WTC11 (cell line): Measurements from ENCODE around the gene PLIN5.

Source experiments
- ATF3 ChIP-seq: sonication (generic); formaldehyde crosslinking; conservative IDR thresholded peaks from 2 replicates; pipeline ENCODE4 v1.8.1; 2022; ENCODE audit warnings: mild to moderate bottlenecking, missing genetic modification reagents
- CBFB ChIP-seq: sonication (generic); formaldehyde crosslinking; IDR thresholded peaks from 2 replicates; pipeline ENCODE4 v1.8.1; 2022; ENCODE audit warnings: mild to moderate bottlenecking, low read depth, missing genetic modification reagents
- CDX4 ChIP-seq: fragments of 250-450 bp; sonication (Bioruptor Pico); IDR thresholded peaks from 2 replicates; pipeline ENCODE4 v1.9.0; 2021; ENCODE audit warnings: moderate library complexity, mild to moderate bottlenecking, inconsistent platforms, borderline replicate concordance
- CTCF ChIP-seq: fragments of 200-600 bp; IDR thresholded peaks from 2 replicates; pipeline ENCODE4 v1.8.0; 2022; ENCODE audit warnings: antibody characterized with exemption
- E2F4 ChIP-seq: sonication (generic); formaldehyde crosslinking; IDR thresholded peaks from 2 replicates; pipeline ENCODE4 v1.8.1; 2022; ENCODE audit warnings: low read depth, mild to moderate bottlenecking, moderate library complexity, missing genetic modification reagents, borderline replicate concordance
- MXD4 ChIP-seq: fragments of 250-450 bp; sonication (Bioruptor Pico); IDR thresholded peaks from 2 replicates; pipeline ENCODE4 v1.8.0; 2021; ENCODE audit warnings: mild to moderate bottlenecking, moderate library complexity, borderline replicate concordance
- NR3C1 ChIP-seq: sonication (generic); formaldehyde crosslinking; conservative IDR thresholded peaks from 2 replicates; pipeline ENCODE4 v1.8.1; 2023; ENCODE audit warnings: low read depth, mild to moderate bottlenecking, missing genetic modification reagents
- RELA ChIP-seq: sonication (generic); formaldehyde crosslinking; IDR thresholded peaks from 2 replicates; pipeline ENCODE4 v1.8.1; 2022; ENCODE audit warnings: missing genetic modification reagents, mild to moderate bottlenecking, borderline replicate concordance
- SMAD3 ChIP-seq: sonication (generic); formaldehyde crosslinking; IDR thresholded peaks from 2 replicates; pipeline ENCODE4 v1.8.0; 2022; ENCODE audit warnings: missing genetic modification reagents, mild to moderate bottlenecking, borderline replicate concordance
- STAT6 ChIP-seq: sonication (generic); formaldehyde crosslinking; conservative IDR thresholded peaks from 2 replicates; pipeline ENCODE4 v1.8.1; 2023; ENCODE audit warnings: mild to moderate bottlenecking, low read depth, missing genetic modification reagents, moderate library complexity
- ZNF121 ChIP-seq: sonication (generic); formaldehyde crosslinking; IDR thresholded peaks from 2 replicates; pipeline ENCODE4 v1.8.0; 2023; ENCODE audit warnings: missing genetic modification reagents
- ZNF232 ChIP-seq: sonication (generic); formaldehyde crosslinking; IDR thresholded peaks from 2 replicates; pipeline ENCODE4 v1.8.0; 2022; ENCODE audit warnings: mild to moderate bottlenecking, missing genetic modification reagents

- TF ChIP-seq ZNF232 (CRISPR knock-in tag) (no peak), ATF3 (CRISPR knock-in tag) (no peak), E2F4 (CRISPR knock-in tag) (no peak), CTCF (no peak), NR3C1 (no peak), CBFB (CRISPR knock-in tag) (no peak), ZNF121 (no peak), MXD4 (CRISPR knock-in tag) (no peak), STAT6 (CRISPR knock-in tag) (no peak), RELA (CRISPR knock-in tag) (no peak), CDX4 (no peak), SMAD3 (CRISPR knock-in tag) (no peak)
Measured at GRCh38 chr19:4554717-4555116, 19.7 kb upstream of the PLIN5 start.
